ENCODE results near the gene GORASP2. TPM values are rescaled to one million over a fixed set of nuclear protein-coding genes. Genes with fewer than 3 reads are reported as not detected.

GORASP2 gene
- total and polyA plus RNA-seq, 2 donors from 2014 or later, result 40.4 to 70.4 TPM

DNA sequence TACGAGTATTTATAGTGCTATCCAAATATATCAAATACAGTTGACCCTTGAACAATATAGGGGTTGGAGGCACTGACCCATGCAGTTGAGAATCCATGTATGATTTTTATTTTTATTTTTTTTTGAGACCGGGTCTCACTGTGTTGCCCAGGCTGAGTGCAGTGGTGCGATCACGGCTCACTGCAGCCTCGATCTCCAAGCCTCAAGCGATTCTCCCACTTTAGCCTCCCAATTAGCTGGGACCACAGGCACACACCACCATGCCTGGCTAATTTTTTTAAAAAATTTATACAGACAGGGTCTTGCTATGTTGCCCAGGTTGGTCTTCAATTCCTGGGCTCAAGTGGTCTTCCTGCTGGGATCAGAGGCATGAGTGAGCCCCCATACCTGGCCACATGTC lies 70.6 kb downstream of the GORASP2 start:
- H3K4me1 ChIP-seq (ENCODE audit: control insufficient read depth in 2 of 3, insufficient read depth in 2 of 3, low read depth in 1 of 3, low read length in 3 of 3), result no peaks in the 10 kb centered on the region

DNA sequence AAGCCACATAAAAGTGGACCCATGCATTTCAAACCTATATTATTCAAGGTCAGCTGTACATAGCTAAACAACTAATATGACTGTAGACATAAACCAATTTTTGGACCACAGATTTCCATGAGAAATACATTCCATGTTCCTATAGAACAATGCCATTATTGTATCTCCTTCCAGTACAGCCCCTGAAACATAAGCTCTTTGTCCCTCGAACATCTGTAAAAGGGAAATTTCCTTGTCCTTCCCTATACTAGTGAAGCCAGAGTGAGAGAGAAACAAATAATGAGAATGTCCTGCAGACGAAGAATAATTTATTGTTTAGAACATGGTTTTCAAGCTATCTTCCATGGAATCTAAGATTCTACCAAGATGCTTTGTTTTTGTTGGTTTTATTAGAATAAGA lies 75.3 kb downstream of the GORASP2 start:
- FAIRE-seq, result no peak
- TF ChIP-seq, protein P1, sequence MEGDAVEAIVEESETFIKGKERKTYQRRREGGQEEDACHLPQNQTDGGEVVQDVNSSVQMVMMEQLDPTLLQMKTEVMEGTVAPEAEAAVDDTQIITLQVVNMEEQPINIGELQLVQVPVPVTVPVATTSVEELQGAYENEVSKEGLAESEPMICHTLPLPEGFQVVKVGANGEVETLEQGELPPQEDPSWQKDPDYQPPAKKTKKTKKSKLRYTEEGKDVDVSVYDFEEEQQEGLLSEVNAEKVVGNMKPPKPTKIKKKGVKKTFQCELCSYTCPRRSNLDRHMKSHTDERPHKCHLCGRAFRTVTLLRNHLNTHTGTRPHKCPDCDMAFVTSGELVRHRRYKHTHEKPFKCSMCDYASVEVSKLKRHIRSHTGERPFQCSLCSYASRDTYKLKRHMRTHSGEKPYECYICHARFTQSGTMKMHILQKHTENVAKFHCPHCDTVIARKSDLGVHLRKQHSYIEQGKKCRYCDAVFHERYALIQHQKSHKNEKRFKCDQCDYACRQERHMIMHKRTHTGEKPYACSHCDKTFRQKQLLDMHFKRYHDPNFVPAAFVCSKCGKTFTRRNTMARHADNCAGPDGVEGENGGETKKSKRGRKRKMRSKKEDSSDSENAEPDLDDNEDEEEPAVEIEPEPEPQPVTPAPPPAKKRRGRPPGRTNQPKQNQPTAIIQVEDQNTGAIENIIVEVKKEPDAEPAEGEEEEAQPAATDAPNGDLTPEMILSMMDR (IDR thresholded peaks at IDR 0.05; ENCODE audit: borderline replicate concordance, extremely low read depth, insufficient read depth), result no peak

More for the DNA sequence above, 70.6 kb downstream of the GORASP2 start:
- TF ChIP-seq, protein P1 (IDR thresholded peaks at IDR 0.05; ENCODE audit: borderline replicate concordance, extremely low read depth, insufficient read depth), result no peak
- Histone ChIP-seq H3K9me3 (ENCODE audit: control insufficient read depth in 2 of 3, insufficient read depth in 1 of 3, low read length in 3 of 3) (no peaks in the 10 kb centered on the region), H3K36me3 (ENCODE audit: control insufficient read depth in 2 of 3, insufficient read depth in 3 of 3, low read length in 3 of 3) (peaks cover 2 to 16% (median 6%) of the 10 kb centered on the region in 3 donors), H3K4me3 (ENCODE audit: low read length in 3 of 3) (no peak overlapping the region), H3K9ac (ENCODE audit: low read length in 3 of 3) (no peak overlapping the region), H3K27me3 (ENCODE audit: control insufficient read depth, insufficient read depth, low read length) (no peaks in the 10 kb centered on the region), H3K27ac (ENCODE audit: low read depth in 2 of 2, low read length in 2 of 2) (no peak overlapping the region)
- intact Hi-C loops (cut with DNase I), result no loop called here
- DNase-seq (no peak), FAIRE-seq (no peak)

DNA sequence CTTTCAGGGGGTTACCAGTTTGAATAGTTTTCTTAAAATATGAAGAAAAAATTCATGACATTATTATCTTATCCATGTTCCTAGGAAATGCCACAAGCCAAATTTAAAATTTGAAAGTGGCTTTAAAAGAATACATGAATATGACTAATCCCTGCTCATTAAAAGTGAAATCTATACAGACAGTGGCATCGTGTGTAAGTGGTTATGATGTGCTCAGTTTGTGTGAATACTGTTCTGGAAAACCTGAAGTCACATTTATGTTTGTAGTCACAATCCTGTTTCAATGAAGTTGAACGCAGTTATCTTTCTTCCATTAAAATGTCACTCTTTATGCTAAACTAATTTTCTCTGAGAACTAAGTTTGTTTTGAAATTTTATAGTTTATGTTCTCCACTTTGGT lies 75.8 kb downstream of the GORASP2 start:
- DNase-seq, result no peak
- TF ChIP-seq, protein P1 (IDR thresholded peaks at IDR 0.05; ENCODE audit: borderline replicate concordance, extremely low read depth, insufficient read depth), result no peak

More for the DNA sequence above, 75.3 kb downstream of the GORASP2 start:
- no peak overlapping the region for H3K9ac ChIP-seq (ENCODE audit: low read length in 3 of 3)
- no peaks in the 10 kb centered on the region for H3K4me1 ChIP-seq (ENCODE audit: control insufficient read depth in 2 of 3, insufficient read depth in 2 of 3, low read depth in 1 of 3, low read length in 3 of 3)
- no peak overlapping the region for H3K4me3 ChIP-seq (ENCODE audit: low read length in 3 of 3)
- peaks cover 5 to 11% (median 5%) of the 10 kb centered on the region in 3 donors for H3K36me3 ChIP-seq (ENCODE audit: control insufficient read depth in 2 of 3, insufficient read depth in 3 of 3, low read length in 3 of 3)
- no peak for DNase-seq
- H3K9me3 ChIP-seq (ENCODE audit: control insufficient read depth in 2 of 3, insufficient read depth in 1 of 3, low read length in 3 of 3), result no peaks in the 10 kb centered on the region
- no peak overlapping the region for H3K27ac ChIP-seq (ENCODE audit: low read depth in 2 of 2, low read length in 2 of 2)
- intact Hi-C loops (cut with DNase I), result no loop called here
- no peaks in the 10 kb centered on the region for H3K27me3 ChIP-seq (ENCODE audit: control insufficient read depth, insufficient read depth, low read length)

More for the DNA sequence above, 75.8 kb downstream of the GORASP2 start:
- H3K4me3 ChIP-seq (ENCODE audit: low read length in 3 of 3), result no peak overlapping the region
- no peak for FAIRE-seq
- H3K4me1 ChIP-seq (ENCODE audit: control insufficient read depth in 2 of 3, insufficient read depth in 2 of 3, low read depth in 1 of 3, low read length in 3 of 3), result no peaks in the 10 kb centered on the region
- intact Hi-C loops (cut with DNase I), result no loop called here
- H3K27ac ChIP-seq (ENCODE audit: low read depth in 2 of 2, low read length in 2 of 2), result no peak overlapping the region
- H3K36me3 ChIP-seq (ENCODE audit: control insufficient read depth in 2 of 3, insufficient read depth in 3 of 3, low read length in 3 of 3), result peaks cover 5 to 11% (median 5%) of the 10 kb centered on the region in 3 donors
- H3K9ac ChIP-seq (ENCODE audit: low read length in 3 of 3), result no peak overlapping the region
- H3K27me3 ChIP-seq (ENCODE audit: control insufficient read depth, insufficient read depth, low read length), result no peaks in the 10 kb centered on the region
- H3K9me3 ChIP-seq (ENCODE audit: control insufficient read depth in 2 of 3, insufficient read depth in 1 of 3, low read length in 3 of 3), result no peaks in the 10 kb centered on the region

Measured in kidney (tissue), 14 donors.